GM23338 (cell line): ENCODE results near the gene PGP. TPM values are rescaled to one million over a fixed set of nuclear protein-coding genes. Genes with fewer than 3 reads are reported as not detected.

Source experiments
- ATAC-seq: fragments of 200-7000 bp; cut with Tn5 transposase; 3 replicates; pipeline ENCODE4 v1.9.1; 2020
- DNase-seq: peaks from one replicate; pipeline ENCODE4 v3.0.0-alpha.2; 2015; ENCODE audit warnings: low spot score
- H2AFZ ChIP-seq: fragments of 200-600 bp; sonication (generic); 2 replicates; pipeline ENCODE4 v1.8.0; 2016; ENCODE audit warnings: antibody characterized with exemption, mild to moderate bottlenecking, moderate library complexity
- H3F3A ChIP-seq: fragments of 200-600 bp; sonication (generic); replicated peaks from 2 replicates; pipeline ENCODE4 v1.8.0; 2017; ENCODE audit warnings: antibody characterized with exemption, mixed run types, low read depth
- H3K27ac ChIP-seq: fragments of 200-600 bp; sonication (generic); 2 replicates; pipeline ENCODE4 v1.6.1; 2016; ENCODE audit warnings: low read depth
- H3K27me3 ChIP-seq: fragments of 200-600 bp; sonication (generic); 2 replicates; pipeline ENCODE4 v1.8.0; 2016; ENCODE audit warnings: mild to moderate bottlenecking, mixed run types, moderate library complexity; ENCODE audit not compliant: insufficient read depth
- H3K36me3 ChIP-seq: fragments of 200-600 bp; sonication (generic); 2 replicates; pipeline ENCODE4 v1.8.0; 2016; ENCODE audit warnings: mild to moderate bottlenecking; ENCODE audit not compliant: insufficient read depth
- H3K4me1 ChIP-seq: fragments of 200-600 bp; sonication (generic); 2 replicates; pipeline ENCODE4 v1.8.0; 2016; ENCODE audit warnings: mild to moderate bottlenecking, moderate library complexity; ENCODE audit not compliant: insufficient read depth
- H3K4me2 ChIP-seq: fragments of 200-600 bp; sonication (generic); 2 replicates; pipeline ENCODE4 v1.7.1; 2017; ENCODE audit warnings: mixed run types
- H3K4me3 ChIP-seq: fragments of 200-600 bp; sonication (generic); 2 replicates; pipeline ENCODE4 v1.6.1; 2016; ENCODE audit warnings: mixed run types
- H3K79me2 ChIP-seq: fragments of 200-600 bp; sonication (generic); replicated peaks from 2 replicates; pipeline ENCODE4 v1.8.0; 2017; ENCODE audit warnings: mild to moderate bottlenecking; ENCODE audit not compliant: insufficient read depth
- H3K9me2 ChIP-seq: fragments of 200-600 bp; sonication (generic); 2 replicates; pipeline ENCODE4 v1.8.0; 2017; ENCODE audit not compliant: insufficient read depth
- H4K20me1 ChIP-seq: fragments of 200-600 bp; sonication (generic); replicated peaks from 2 replicates; pipeline ENCODE4 v1.8.0; 2017; ENCODE audit warnings: mild to moderate bottlenecking; ENCODE audit not compliant: insufficient read depth
- H3K27ac Mint-ChIP-seq: 2 replicates; pipeline ENCODE4 v1.8.0; 2020; ENCODE audit warnings: inconsistent platforms, mild to moderate bottlenecking, moderate library complexity, mixed read lengths
- H3K27me3 Mint-ChIP-seq: 3 replicates; pipeline ENCODE4 v1.8.0; 2022; ENCODE audit warnings: low read depth, mild to moderate bottlenecking, moderate library complexity, mixed read lengths, inconsistent platforms; ENCODE audit not compliant: insufficient read depth, poor library complexity
- H3K36me3 Mint-ChIP-seq: 3 replicates; pipeline ENCODE4 v1.8.0; 2021; ENCODE audit warnings: low read depth, mild to moderate bottlenecking, inconsistent platforms, moderate library complexity, mixed read lengths
- H3K4me1 Mint-ChIP-seq: 3 replicates; pipeline ENCODE4 v1.8.0; 2020; ENCODE audit warnings: mild to moderate bottlenecking, inconsistent platforms, mixed read lengths
- H3K4me3 Mint-ChIP-seq: 3 replicates; pipeline ENCODE4 v1.8.0; 2021; ENCODE audit warnings: moderate library complexity, mild to moderate bottlenecking, inconsistent platforms, mixed read lengths
- H3K9me3 Mint-ChIP-seq: 3 replicates; pipeline ENCODE4 v1.8.0; 2020; ENCODE audit warnings: moderate library complexity, mild to moderate bottlenecking, inconsistent platforms, mixed read lengths
- CREB1 ChIP-seq: fragments of 250-450 bp; sonication (Bioruptor Pico); IDR thresholded peaks from 2 replicates; pipeline ENCODE4 v1.5.0; 2020; ENCODE audit warnings: low read depth, mild to moderate bottlenecking, moderate library complexity
- EZH2 ChIP-seq: fragments of 200-600 bp; sonication (generic); IDR thresholded peaks from one replicate; pipeline ENCODE4 v1.8.0; 2017; ENCODE audit warnings: antibody characterized with exemption, mild to moderate bottlenecking, low read depth; ENCODE audit not compliant: unreplicated experiment
- EZH2phosphoT487 ChIP-seq: fragments of 200-600 bp; sonication (generic); IDR thresholded peaks from one replicate; pipeline ENCODE4 v1.8.1; 2018; ENCODE audit warnings: antibody characterized with exemption; ENCODE audit not compliant: unreplicated experiment
- JUNB ChIP-seq: IDR thresholded peaks from one replicate; pipeline ENCODE4 v1.6.1; 2016; ENCODE audit warnings: antibody characterized with exemption; ENCODE audit not compliant: unreplicated experiment
- NANOG ChIP-seq: IDR thresholded peaks from 2 replicates; pipeline ENCODE4 v1.6.1; 2016; ENCODE audit warnings: antibody characterized with exemption, borderline replicate concordance
- POLR2AphosphoS5 ChIP-seq: IDR thresholded peaks from 2 replicates; pipeline ENCODE4 v1.6.1; 2016; ENCODE audit warnings: antibody characterized with exemption, low read depth
- STAT1 ChIP-seq: IDR thresholded peaks from one replicate; pipeline ENCODE4 v1.6.1; 2016; ENCODE audit warnings: antibody characterized with exemption; ENCODE audit not compliant: unreplicated experiment
- ZNF114 ChIP-seq: fragments of 250-450 bp; sonication (Bioruptor Pico); IDR thresholded peaks from 2 replicates; pipeline ENCODE4 v1.5.0; 2020; ENCODE audit warnings: mild to moderate bottlenecking, moderate library complexity
- polyA plus RNA-seq: library from polyadenylated mRNA; unstranded; fragments of >200 nt; fragmentation: Nextera tagmentation; extraction: Ambion mirVana; gene quantifications from 2 replicates; pipeline ENCODE4 v1.2.1, GENCODE V29; 2016
- total RNA-seq: library from RNA; depleted of rRNA; stranded (reverse); fragments of >200 nt; shearing (Covaris generic); gene quantifications from 2 replicates; pipeline ENCODE4 v1.2.3, GENCODE V29; 2014
- TF ChIP-seq, protein P1 (sequence below), 2 experiments: fragments of 200-600 bp in 1 of 2; sonication (generic) in 1 of 2; conservative IDR thresholded peaks; 2 replicates each; pipeline versions ENCODE4 v1.5.1 to v1.6.1; 2016 to 2017; ENCODE audit warnings: antibody characterized with exemption in 2 of 2, low read depth in 2 of 2, mild to moderate bottlenecking in 2 of 2, moderate library complexity in 1 of 2
- TF ChIP-seq, protein P2 (sequence below): IDR thresholded peaks from 2 replicates; pipeline ENCODE4 v1.6.1; 2016; ENCODE audit warnings: antibody characterized with exemption
- TF ChIP-seq, protein P3 (sequence below): IDR thresholded peaks from one replicate; pipeline ENCODE4 v1.6.1; 2018; ENCODE audit warnings: antibody characterized with exemption; ENCODE audit not compliant: unreplicated experiment

The PGP gene
- total and polyA plus RNA-seq, 2 experiments from 2014 or later = 44.4 to 80.3 TPM

DNA sequence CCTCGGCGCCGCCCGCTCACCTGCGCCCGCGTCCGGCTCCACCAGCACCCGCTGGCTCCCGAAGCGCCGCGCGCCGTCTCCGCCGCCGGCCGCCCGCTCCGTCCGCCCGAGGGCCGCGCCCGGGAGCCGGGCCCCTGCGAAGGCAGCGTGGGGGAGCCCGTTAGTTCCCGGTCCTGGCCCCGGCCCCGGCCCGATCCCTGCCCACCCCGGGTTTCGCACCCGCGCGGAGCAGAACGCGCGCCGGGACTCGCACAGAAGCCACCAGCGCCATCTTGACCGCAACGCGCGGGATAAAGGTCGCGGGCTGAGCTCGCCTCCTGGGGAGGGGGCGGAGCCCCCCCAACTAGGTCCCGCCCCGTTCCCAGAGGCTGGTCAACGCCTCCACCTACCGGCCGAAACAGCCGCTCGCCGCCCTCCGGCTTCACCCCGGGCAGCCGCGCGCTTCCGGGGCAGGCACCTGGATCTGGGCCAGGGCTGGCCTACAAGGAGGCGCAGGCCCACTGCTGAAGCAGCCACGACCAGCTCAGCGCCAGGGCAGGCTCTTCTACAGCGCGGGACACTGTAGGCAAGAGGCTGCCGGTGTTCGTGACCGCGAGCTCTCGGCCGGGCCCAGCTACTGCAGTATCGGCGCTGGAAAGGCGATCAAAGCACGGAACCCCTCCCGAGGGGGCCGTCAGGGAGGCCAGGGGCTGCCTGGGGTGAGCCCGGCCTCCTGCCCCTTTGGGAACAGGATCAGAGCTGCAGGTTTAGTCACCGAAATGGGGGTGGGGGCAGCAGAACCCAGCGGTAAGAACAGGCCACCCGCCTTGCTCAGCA lies 36.9 kb upstream of the PGP start, which contains the start of gene ECI1:
ECI1 (minus strand) TSS at position 292 of the 816 bp plus-strand sequence; CDS start at position 271, 21 bp downstream.
- peak within 1 kb of the TSS; percentile 87 for H3K4me3 ChIP-seq
- peaks cover 23% of the 10 kb centered on the region for H3K36me3 ChIP-seq
- no peak within 1 kb of the TSS for H2AFZ ChIP-seq
- Mint-ChIP-seq H3K27ac (peak within 1 kb of the TSS; percentile 97), H3K9me3 (no peaks in the 10 kb centered on the region), H3K27me3 (peaks cover 12% of the 10 kb centered on the region), H3K36me3 (peaks cover 66% of the 10 kb centered on the region), H3K4me1 (peaks cover 12% of the 10 kb centered on the region), H3K4me3 (peak within 1 kb of the TSS; percentile 97)
- H4K20me1 ChIP-seq = peaks cover 28% of the 10 kb centered on the region
- H3F3A ChIP-seq = peaks cover 47% of the 10 kb centered on the region
- peaks cover 11% of the 10 kb centered on the region; the same call in 1 of the 2 replicates for H3K4me1 ChIP-seq
- H3K27ac ChIP-seq = peak within 1 kb of the TSS; percentile 97
- DNase-seq (peak; percentile 95), ATAC-seq (peak; percentile 93)
- H3K9me2 ChIP-seq = no peaks in the 10 kb centered on the region
- H3K27me3 ChIP-seq = no peaks in the 10 kb centered on the region
- TF ChIP-seq POLR2AphosphoS5 = peak; percentile 85
- TF ChIP-seq, protein P1, sequence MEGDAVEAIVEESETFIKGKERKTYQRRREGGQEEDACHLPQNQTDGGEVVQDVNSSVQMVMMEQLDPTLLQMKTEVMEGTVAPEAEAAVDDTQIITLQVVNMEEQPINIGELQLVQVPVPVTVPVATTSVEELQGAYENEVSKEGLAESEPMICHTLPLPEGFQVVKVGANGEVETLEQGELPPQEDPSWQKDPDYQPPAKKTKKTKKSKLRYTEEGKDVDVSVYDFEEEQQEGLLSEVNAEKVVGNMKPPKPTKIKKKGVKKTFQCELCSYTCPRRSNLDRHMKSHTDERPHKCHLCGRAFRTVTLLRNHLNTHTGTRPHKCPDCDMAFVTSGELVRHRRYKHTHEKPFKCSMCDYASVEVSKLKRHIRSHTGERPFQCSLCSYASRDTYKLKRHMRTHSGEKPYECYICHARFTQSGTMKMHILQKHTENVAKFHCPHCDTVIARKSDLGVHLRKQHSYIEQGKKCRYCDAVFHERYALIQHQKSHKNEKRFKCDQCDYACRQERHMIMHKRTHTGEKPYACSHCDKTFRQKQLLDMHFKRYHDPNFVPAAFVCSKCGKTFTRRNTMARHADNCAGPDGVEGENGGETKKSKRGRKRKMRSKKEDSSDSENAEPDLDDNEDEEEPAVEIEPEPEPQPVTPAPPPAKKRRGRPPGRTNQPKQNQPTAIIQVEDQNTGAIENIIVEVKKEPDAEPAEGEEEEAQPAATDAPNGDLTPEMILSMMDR (conservative IDR thresholded peaks at IDR 0.05; ENCODE audit: low read depth in 2 of 2) = peak; percentile 45 to 68
- TF ChIP-seq, protein P2, sequence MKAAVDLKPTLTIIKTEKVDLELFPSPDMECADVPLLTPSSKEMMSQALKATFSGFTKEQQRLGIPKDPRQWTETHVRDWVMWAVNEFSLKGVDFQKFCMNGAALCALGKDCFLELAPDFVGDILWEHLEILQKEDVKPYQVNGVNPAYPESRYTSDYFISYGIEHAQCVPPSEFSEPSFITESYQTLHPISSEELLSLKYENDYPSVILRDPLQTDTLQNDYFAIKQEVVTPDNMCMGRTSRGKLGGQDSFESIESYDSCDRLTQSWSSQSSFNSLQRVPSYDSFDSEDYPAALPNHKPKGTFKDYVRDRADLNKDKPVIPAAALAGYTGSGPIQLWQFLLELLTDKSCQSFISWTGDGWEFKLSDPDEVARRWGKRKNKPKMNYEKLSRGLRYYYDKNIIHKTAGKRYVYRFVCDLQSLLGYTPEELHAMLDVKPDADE = peak; percentile 55; the same call in 1 of the 2 replicates
- no peak for TF ChIP-seq JUNB
- TF ChIP-seq NANOG = no peak
- no peak for TF ChIP-seq ZNF114 (CRISPR knock-in tag)
- TF ChIP-seq EZH2phosphoT487 = no peak
- peak within 1 kb of the TSS; percentile 88 for H3K4me2 ChIP-seq
- H3K79me2 ChIP-seq = peaks cover 33% of the 10 kb centered on the region

DNA sequence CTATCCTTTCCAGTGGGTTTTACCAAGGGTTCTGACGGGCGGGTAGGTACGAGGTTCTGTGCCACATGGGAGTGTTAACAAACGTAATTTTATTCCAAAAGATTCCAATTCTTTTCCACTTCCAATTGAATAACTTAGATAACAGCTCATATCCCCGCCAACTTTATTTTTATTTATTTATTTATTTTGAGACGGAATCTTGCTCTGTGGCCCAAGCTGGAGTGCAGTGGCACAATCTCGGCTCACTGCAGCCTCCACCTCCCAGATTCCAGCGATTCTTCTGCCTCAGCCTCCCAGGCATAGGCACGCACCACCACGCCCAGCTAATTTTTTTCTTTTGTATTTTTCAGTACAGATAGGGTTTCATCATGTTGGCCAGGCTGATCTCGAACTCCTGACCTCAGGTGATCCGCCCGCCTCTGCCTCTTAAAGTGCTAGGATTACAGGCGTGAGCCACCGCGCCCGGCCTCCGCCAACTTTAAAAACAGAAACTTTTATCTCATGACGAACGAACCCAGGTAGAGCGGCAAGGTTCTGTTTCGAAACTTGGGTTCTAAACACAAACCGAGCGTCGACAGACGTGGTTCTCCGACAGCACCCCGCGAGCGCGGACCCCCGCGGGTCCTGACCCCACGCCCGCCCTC lies 36.1 kb upstream of the PGP start:
- Histone ChIP-seq H3K4me3 (peak overlapping the region; percentile 87), H3K4me1 (peaks cover 11% of the 10 kb centered on the region; the same call in 1 of the 2 replicates), H3K4me2 (peak overlapping the region; percentile 88), H2AFZ (no peak overlapping the region), H3K27me3 (no peaks in the 10 kb centered on the region), H3K9me2 (no peaks in the 10 kb centered on the region), H3K27ac (peak overlapping the region; percentile 59; the same call in 1 of the 2 replicates), H3F3A (peaks cover 41% of the 10 kb centered on the region), H3K79me2 (peaks cover 33% of the 10 kb centered on the region), H4K20me1 (peaks cover 28% of the 10 kb centered on the region), H3K36me3 (peaks cover 16% of the 10 kb centered on the region)
- Mint-ChIP-seq H3K9me3 (no peaks in the 10 kb centered on the region), H3K27me3 (peaks cover 12% of the 10 kb centered on the region), H3K4me1 (peaks cover 12% of the 10 kb centered on the region), H3K36me3 (peaks cover 64% of the 10 kb centered on the region), H3K27ac (peak overlapping the region; percentile 97), H3K4me3 (peak overlapping the region; percentile 97)
- DNase-seq = peak; percentile 47
- ATAC-seq = no peak
- TF ChIP-seq ZNF114 (CRISPR knock-in tag) (no peak), EZH2 (no peak), STAT1 (no peak), CREB1 (CRISPR knock-in tag) (no peak), NANOG (no peak), EZH2phosphoT487 (no peak), POLR2AphosphoS5 (no peak)
- TF ChIP-seq, protein P3, sequence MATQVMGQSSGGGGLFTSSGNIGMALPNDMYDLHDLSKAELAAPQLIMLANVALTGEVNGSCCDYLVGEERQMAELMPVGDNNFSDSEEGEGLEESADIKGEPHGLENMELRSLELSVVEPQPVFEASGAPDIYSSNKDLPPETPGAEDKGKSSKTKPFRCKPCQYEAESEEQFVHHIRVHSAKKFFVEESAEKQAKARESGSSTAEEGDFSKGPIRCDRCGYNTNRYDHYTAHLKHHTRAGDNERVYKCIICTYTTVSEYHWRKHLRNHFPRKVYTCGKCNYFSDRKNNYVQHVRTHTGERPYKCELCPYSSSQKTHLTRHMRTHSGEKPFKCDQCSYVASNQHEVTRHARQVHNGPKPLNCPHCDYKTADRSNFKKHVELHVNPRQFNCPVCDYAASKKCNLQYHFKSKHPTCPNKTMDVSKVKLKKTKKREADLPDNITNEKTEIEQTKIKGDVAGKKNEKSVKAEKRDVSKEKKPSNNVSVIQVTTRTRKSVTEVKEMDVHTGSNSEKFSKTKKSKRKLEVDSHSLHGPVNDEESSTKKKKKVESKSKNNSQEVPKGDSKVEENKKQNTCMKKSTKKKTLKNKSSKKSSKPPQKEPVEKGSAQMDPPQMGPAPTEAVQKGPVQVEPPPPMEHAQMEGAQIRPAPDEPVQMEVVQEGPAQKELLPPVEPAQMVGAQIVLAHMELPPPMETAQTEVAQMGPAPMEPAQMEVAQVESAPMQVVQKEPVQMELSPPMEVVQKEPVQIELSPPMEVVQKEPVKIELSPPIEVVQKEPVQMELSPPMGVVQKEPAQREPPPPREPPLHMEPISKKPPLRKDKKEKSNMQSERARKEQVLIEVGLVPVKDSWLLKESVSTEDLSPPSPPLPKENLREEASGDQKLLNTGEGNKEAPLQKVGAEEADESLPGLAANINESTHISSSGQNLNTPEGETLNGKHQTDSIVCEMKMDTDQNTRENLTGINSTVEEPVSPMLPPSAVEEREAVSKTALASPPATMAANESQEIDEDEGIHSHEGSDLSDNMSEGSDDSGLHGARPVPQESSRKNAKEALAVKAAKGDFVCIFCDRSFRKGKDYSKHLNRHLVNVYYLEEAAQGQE = no peak
- TF ChIP-seq, protein P2 = no peak
